ENCODE results near the gene GPI.
A peak's percentile ranks its signal among the peaks of the same experiment; 100 is the strongest.
"Not testable (repeated sequence)": the region's sequence is repeated elsewhere in the genome, so short reads cannot be mapped to it uniquely, and the experiment has no call there.

GPI gene

GRCh38 chr19:34364830-34365462 lies at the start of gene GPI:
Gene GPI, plus strand, starts transcription at chr19:34365196. Its CDS starts 71 bp downstream, at chr19:34365267.
- peak; percentile 41 for DNase-seq (ENCODE audit: low read depth)

GRCh38 chr19:34316247-34316646 lies 48.7 kb upstream of the GPI start:
- no peak for DNase-seq (ENCODE audit: low read depth)

- DNase-seq (ENCODE audit: low read depth), result no peak
Observed at GRCh38 chr19:34316741-34317301, 48.2 kb upstream of the GPI start.

GRCh38 chr19:34317311-34317927 lies 47.6 kb upstream of the GPI start:
- no peak for DNase-seq (ENCODE audit: low read depth)

GRCh38 chr19:34319230-34319585 lies 45.8 kb upstream of the GPI start:
- DNase-seq (ENCODE audit: low read depth), result no peak

GRCh38 chr19:34319785-34320184 lies 45.2 kb upstream of the GPI start:
- DNase-seq (ENCODE audit: low read depth), result no peak

- DNase-seq (ENCODE audit: low read depth), result no peak
Observed at GRCh38 chr19:34320277-34320676, 44.7 kb upstream of the GPI start.

- DNase-seq (ENCODE audit: low read depth), result no peak
Observed at GRCh38 chr19:34321735-34322134, 43.3 kb upstream of the GPI start.

GRCh38 chr19:34323433-34324204 lies 41.4 kb upstream of the GPI start:
- DNase-seq (ENCODE audit: low read depth), result no peak

- no peak for DNase-seq (ENCODE audit: low read depth)
Observed at GRCh38 chr19:34324320-34324719, 40.7 kb upstream of the GPI start.

- DNase-seq (ENCODE audit: low read depth), result no peak
Observed at GRCh38 chr19:34325181-34325580, 39.8 kb upstream of the GPI start.

GRCh38 chr19:34325981-34326787 lies 38.8 kb upstream of the GPI start:
- DNase-seq (ENCODE audit: low read depth), result no peak

- DNase-seq (ENCODE audit: low read depth), result no peak
Observed at GRCh38 chr19:34327851-34328250, 37.1 kb upstream of the GPI start.

GRCh38 chr19:34328982-34329381 lies 36.0 kb upstream of the GPI start:
- no peak for DNase-seq (ENCODE audit: low read depth)

GRCh38 chr19:34330116-34330515 lies 34.9 kb upstream of the GPI start:
- no peak for DNase-seq (ENCODE audit: low read depth)

- not testable (repeated sequence) for DNase-seq (ENCODE audit: low read depth)
Observed at GRCh38 chr19:34330596-34330995, 34.4 kb upstream of the GPI start.

GRCh38 chr19:34331596-34331995 lies 33.4 kb upstream of the GPI start:
- DNase-seq (ENCODE audit: low read depth), result not testable (repeated sequence)

- no peak for DNase-seq (ENCODE audit: low read depth)
Observed at GRCh38 chr19:34332027-34332760, 32.8 kb upstream of the GPI start.

- no peak for DNase-seq (ENCODE audit: low read depth)
Observed at GRCh38 chr19:34335914-34336313, 29.1 kb upstream of the GPI start.

- peak; percentile 37 for DNase-seq (ENCODE audit: low read depth)
Observed at GRCh38 chr19:34336781-34337271, 28.2 kb upstream of the GPI start.

GRCh38 chr19:34337739-34338138 lies 27.3 kb upstream of the GPI start:
- DNase-seq (ENCODE audit: low read depth), result no peak

Data from stimulated activated CD8-positive, alpha-beta memory T cell treated with anti-CD3 and anti-CD28 coated beads, Interleukin-12 subunit alpha, Interleukin-12 subunit beta, amount 100 ng/mL, for 1 hour (primary cell).